Measurements from ENCODE around the gene AUH.
"Not testable (repeated sequence)": the region's sequence is repeated elsewhere in the genome, so short reads cannot be mapped to it uniquely, and the experiment has no call there.

Gene AUH

GRCh38 chr9:91378695-91379127 lies 17.0 kb upstream of the AUH start:
- DNase-seq (ENCODE audit: low spot score) = no peak

DNA sequence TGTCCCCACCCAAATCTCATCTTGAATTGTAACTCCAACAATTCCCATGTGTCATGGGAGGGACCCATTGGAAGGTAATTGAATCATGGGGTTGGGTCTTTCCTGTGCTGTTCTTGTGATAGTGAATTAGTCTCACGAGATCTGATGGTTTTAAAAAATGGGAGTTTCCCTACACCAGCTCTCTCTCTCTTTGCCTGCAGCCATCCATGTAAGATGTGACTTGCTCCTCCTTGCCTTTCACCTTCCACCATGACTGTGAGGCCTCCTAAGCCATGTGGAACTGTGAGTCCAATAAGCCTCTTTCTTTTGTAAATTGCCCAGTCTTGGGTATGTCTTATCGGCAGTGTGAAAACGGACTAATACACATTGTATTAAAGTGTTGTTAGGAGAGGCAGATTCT lies 16.3 kb upstream of the AUH start:
- DNase-seq (ENCODE audit: low spot score) = not testable (repeated sequence)

- no peak for DNase-seq (ENCODE audit: low spot score)
Measured at GRCh38 chr9:91376239-91376638, 14.5 kb upstream of the AUH start.

DNA sequence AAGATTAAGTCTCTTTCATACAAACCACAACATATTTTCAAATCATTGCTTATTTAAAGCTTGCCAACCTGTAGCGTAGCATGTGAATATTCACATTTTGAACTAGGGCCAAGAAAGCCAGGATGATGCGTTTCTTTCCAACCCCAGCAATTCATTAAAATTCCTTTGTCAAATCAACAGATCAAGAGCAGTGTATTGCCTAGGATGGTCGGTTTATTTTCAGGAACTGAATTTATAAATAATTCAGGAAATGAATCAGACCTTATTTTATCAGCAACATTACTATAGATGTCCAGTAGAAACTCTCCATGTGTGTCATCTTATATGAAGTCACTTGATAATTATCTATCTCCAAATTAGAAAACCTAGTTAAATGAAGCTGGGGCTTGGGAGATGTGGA lies 13.2 kb upstream of the AUH start:
- no peak for DNase-seq (ENCODE audit: low spot score)

DNA sequence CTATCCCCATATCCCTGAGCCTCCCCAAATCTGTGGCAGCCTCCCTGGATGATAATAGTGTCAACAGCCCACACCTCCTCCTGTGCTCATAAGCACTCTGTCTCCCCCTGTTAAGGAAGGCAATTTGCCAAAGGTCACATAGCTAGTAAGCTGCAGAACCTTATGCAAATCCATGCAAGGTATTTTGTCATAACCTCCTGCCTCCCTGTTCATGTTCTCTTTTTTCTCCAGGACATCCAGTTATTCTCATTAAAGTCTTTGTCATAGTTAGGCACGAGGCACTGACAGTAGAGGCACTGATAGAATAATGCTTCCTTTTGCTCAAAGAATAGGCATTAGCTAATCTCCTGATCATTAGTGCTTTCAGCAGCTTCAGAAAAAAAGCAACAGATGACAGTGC lies 10.2 kb upstream of the AUH start:
- no peak for DNase-seq (ENCODE audit: low spot score)

GRCh38 chr9:91370006-91370405 lies 8.3 kb upstream of the AUH start:
- not testable (repeated sequence) for DNase-seq (ENCODE audit: low spot score)

GRCh38 chr9:91364702-91365101 lies 3.0 kb upstream of the AUH start:
- DNase-seq (ENCODE audit: low spot score) = no peak

DNA sequence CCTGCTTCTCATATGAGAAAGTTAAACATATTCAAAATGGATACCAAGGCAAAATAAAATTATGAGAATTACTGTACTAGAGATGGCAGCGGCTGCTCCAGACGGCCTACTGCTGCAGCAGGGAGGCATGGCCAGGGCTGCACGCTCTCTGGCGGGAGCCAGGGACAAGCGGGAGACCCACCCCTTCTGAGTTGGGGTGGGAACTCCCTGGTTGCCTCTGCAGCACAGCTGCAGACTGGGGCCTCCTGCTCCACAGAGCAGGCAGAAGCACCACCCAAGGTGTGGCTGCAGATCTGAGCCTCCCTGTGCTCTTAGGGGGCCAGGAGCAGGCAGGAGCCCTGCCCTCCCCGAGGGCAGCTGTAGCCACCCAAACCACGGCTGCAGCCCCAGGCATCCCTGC lies 2.3 kb upstream of the AUH start:
- no peak for DNase-seq (ENCODE audit: low spot score)

DNA sequence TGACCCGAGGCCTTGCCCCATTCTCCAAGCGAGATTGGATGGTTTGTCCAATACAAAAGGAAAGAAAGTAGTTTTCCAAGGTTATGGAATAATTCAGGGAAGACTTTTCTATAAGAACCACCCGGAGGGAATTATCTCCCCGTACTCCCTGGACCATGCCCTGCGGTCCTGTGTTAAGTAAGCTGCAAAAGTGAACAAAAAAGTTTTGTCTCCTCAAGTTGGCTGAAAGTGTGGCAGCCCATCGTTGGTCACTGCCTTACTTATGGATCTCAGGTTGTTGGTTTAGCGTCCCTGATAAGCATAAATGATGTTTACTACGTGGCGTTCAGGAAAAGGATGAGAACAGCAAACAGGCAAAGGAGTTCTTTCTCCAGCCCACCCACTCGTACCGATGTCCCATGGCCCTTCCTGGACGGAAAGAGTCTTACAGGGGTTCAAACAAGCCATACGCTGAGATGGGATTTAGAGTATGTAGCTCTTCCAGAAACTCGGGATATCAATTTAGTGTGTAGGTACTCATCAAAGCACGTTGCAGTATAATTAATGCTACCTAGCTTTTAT lies 413 bp upstream of the AUH start:
- no peak for DNase-seq (ENCODE audit: low spot score)

- peak; percentile 39 for DNase-seq (ENCODE audit: low spot score)
Measured at GRCh38 chr9:91360551-91361290, 997 bp downstream of the AUH start.

GRCh38 chr9:91359734-91360470 lies 1.8 kb downstream of the AUH start:
- DNase-seq (ENCODE audit: low spot score) = no peak

DNA sequence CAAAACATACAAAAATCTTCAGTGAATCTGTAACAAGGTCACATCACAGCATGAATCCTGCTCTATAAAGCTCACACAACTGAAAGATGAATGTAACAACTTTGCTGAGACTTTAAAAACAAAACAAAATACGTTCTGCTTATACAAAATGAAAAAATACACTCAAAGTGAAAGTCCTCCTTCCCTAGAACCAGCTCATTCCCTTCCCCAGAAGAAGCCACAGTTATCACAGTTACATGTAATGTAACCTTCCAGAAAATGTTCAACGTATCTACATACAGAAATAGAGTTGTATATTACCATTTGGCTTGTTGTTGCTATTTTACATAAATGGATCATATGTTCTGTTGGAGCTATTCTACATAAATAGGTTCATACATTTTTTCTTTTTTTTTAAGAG lies 2.6 kb downstream of the AUH start:
- DNase-seq (ENCODE audit: low spot score) = no peak

DNA sequence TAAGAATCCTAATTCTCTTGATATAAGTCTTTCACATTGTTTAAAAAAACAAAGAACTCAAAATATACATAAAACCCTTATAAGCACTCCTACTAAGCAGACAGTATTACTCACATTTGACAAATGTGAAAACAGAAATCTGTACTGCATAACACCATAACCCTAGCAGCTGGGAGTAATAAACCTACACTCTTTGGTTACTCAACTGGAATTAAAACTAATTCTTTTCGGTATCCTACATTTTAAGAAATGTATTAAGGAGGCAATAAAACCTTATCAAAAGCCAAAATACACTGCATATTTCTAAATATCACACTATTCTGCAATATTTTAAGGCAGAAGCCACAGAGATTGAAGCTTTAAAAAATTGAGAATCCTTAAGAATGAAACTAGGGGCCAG lies 6.8 kb downstream of the AUH start:
- no peak for DNase-seq (ENCODE audit: low spot score)

- DNase-seq (ENCODE audit: low spot score) = no peak
Measured at GRCh38 chr9:91349115-91349555, 12.6 kb downstream of the AUH start.

- DNase-seq (ENCODE audit: low spot score) = no peak
Measured at GRCh38 chr9:91348191-91348807, 13.4 kb downstream of the AUH start.

- no peak for DNase-seq (ENCODE audit: low spot score)
Measured at GRCh38 chr9:91347377-91347776, 14.3 kb downstream of the AUH start.

DNA sequence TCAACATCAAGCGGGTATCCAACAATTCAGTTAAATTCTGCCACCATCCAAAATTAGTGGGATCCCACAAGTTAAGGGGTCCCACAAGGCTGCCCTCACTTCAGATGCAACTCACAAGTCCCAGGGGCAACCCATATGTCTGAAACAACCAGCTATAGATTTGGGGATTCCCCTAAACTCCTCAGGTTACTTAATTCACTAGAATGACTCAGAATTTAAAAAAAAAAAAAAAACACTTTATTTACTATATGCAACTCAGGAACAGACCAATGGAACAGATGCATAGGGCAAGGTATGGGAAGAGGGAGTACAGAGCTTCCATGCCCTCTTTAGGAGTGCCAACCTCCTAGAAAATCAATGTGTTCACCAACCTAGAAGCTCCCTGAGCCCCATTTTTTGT lies 15.1 kb downstream of the AUH start:
- no peak for DNase-seq (ENCODE audit: low spot score)

DNA sequence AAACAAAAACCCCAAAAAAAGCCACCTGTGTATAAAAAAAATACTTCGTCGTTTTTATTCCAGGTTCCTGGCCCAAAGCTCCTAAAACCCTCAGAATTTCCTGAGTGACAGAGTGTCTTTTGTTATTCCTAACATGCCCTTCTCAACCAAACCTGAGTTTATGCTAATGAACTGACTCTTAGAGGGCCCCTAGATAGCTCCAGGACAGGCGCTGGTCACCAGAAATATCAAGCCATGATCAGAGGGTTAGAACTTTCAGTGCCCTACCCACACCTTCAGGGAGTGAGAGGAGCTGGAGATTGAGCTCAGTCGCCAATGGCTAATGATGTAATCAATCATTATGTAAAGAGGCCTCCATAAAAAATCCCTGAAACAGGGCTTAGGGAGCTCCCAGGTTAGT lies 15.7 kb downstream of the AUH start:
- no peak for DNase-seq (ENCODE audit: low spot score)

DNA sequence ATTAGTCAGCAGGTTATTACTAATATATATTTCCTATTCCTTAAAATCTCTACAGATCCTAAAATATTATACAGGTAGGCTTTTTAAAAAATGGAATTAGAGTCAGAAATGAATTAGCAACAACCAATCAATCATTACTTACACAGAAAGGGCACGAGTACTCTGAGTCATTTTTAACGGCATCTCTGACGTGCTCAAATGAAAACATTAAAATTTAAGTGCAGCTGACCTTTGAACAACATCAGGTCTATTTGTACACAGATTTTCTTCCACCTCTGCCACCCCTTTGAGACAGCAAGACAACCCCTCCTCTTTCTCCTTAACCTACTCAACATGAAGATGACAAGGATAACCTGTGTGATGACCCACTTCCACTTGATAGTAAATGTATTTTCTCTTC lies 19.1 kb downstream of the AUH start:
- DNase-seq (ENCODE audit: low spot score) = no peak

- no peak for DNase-seq (ENCODE audit: low spot score)
Measured at GRCh38 chr9:91341749-91342148, 20.0 kb downstream of the AUH start.

DNA sequence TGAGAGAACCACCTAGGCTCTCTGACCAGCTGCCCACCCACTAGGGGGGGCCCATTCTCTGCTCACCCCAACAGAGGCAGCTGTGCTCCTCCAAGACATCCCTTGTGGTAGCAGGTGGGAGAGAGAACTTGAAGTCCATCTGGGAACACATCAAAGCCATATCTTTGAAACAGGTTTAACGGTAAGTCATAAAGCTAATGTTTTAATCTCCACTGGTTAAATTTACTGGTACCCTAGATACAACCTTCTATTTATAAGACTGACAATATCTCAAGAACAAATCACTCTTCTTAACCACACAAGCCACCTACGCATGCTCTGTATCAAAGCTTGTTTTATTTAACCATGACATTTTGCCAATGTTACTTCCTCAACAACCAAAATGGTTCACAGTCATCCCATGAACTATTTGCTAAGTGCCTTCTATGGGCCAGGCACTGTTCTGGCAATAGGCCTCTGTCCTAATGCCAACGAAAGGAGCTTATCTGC lies 20.4 kb downstream of the AUH start:
- no peak for DNase-seq (ENCODE audit: low spot score)

DNA sequence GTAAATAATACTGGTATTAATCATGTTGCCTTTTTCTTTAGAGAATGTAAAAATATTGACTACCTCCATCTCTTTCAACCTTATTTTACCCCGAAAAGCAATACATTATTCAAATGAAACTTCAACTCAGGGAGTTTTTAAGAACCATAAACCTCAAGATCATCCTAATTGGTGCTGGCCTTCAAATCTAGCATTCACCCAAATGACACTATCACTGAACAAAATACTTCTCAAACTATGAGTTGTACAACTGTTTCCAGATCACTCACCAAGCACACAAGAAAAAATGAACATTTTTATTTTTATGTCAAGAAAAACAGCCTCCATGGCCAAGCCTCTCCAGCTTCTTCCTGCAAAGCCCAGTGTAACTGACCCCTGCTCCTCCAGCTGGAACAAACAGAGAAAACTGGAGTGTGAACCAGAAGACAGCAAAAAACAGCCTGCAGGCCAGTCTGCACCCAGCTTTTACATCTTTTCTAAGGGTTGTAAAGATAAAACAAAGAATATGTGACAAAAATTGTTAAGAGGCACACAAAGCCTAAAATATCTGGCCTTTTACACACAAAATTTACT lies 21.2 kb downstream of the AUH start:
- no peak for DNase-seq (ENCODE audit: low spot score)
